ENCODE results near the gene CAB39. TPM values are rescaled to one million over a fixed set of nuclear protein-coding genes. Genes with fewer than 3 reads are reported as not detected.

Gene CAB39
- total RNA-seq, 1 donor from 2014 or later, result 68.6 TPM

DNA sequence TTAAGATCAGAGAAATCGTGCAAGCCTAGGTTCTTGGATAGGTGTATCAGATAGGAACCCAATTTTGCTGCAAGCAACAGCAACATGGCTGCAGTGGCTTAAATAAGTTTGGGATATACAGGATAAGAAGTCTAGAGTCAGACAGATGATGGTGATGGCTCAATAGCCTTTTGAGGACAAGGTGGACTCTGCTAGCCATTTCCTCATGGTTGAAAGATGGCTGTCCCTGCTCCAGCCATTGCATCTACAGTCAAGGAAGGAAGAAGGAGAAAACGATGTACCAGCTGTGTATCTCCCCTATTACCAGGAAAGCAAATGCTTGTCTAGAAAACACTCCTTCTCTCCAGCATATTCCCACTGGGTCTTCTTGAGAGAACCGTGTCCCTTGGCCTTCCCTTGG lies 30.1 kb upstream of the CAB39 start:
- POLR2A ChIA-PET, result no interaction called here
- no peaks in the 10 kb centered on the region for H3K4me1 Mint-ChIP-seq
- H3K4me3 Mint-ChIP-seq, result no peak overlapping the region
- CTCF ChIA-PET, result no interaction called here
- H3K9me3 Mint-ChIP-seq, result peaks cover 6% of the 10 kb centered on the region
- H3K27ac Mint-ChIP-seq, result no peak overlapping the region
- DNase-seq (no peak), ATAC-seq (ENCODE audit: low read depth) (no peak)
- intact Hi-C loops (cut with micrococcal nuclease), result no loop called here
- H3K27me3 Mint-ChIP-seq, result no peaks in the 10 kb centered on the region
- no peaks in the 10 kb centered on the region for H3K36me3 Mint-ChIP-seq (ENCODE audit: low read depth)
- TF ChIP-seq, protein P1, sequence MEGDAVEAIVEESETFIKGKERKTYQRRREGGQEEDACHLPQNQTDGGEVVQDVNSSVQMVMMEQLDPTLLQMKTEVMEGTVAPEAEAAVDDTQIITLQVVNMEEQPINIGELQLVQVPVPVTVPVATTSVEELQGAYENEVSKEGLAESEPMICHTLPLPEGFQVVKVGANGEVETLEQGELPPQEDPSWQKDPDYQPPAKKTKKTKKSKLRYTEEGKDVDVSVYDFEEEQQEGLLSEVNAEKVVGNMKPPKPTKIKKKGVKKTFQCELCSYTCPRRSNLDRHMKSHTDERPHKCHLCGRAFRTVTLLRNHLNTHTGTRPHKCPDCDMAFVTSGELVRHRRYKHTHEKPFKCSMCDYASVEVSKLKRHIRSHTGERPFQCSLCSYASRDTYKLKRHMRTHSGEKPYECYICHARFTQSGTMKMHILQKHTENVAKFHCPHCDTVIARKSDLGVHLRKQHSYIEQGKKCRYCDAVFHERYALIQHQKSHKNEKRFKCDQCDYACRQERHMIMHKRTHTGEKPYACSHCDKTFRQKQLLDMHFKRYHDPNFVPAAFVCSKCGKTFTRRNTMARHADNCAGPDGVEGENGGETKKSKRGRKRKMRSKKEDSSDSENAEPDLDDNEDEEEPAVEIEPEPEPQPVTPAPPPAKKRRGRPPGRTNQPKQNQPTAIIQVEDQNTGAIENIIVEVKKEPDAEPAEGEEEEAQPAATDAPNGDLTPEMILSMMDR (IDR thresholded peaks at IDR 0.05), result no peak

- Mint-ChIP-seq H3K4me3 (no peak overlapping the region), H3K27me3 (no peaks in the 10 kb centered on the region), H3K27ac (no peak overlapping the region), H3K4me1 (no peaks in the 10 kb centered on the region), H3K9me3 (peaks cover 3% of the 10 kb centered on the region), H3K36me3 (ENCODE audit: low read depth) (no peaks in the 10 kb centered on the region)
- TF ChIP-seq, protein P1 (IDR thresholded peaks at IDR 0.05), result no peak
- DNase-seq (no peak), ATAC-seq (ENCODE audit: low read depth) (no peak)
- CTCF ChIA-PET, result no interaction called here
- intact Hi-C loops (cut with micrococcal nuclease), result no loop called here
- POLR2A ChIA-PET, result interaction anchor here (1.1 kb wide), 1 partner anchor 16 kb away, joined by 3 read pairs; no protein-coding TSS in a partner anchor
Observed at GRCh38 chr2:230684270-230685168, 28.1 kb upstream of the CAB39 start.

GRCh38 chr2:230685178-230685577 lies 27.5 kb upstream of the CAB39 start:
- no peak for DNase-seq
- no peak for ATAC-seq (ENCODE audit: low read depth)
- H3K36me3 Mint-ChIP-seq (ENCODE audit: low read depth), result no peaks in the 10 kb centered on the region
- H3K27me3 Mint-ChIP-seq, result no peaks in the 10 kb centered on the region
- POLR2A ChIA-PET, result interaction anchor here (1.1 kb wide), 1 partner anchor 16 kb away, joined by 3 read pairs; no protein-coding TSS in a partner anchor
- CTCF ChIA-PET, result no interaction called here
- H3K27ac Mint-ChIP-seq, result no peak overlapping the region
- intact Hi-C loops (cut with micrococcal nuclease), result no loop called here
- peaks cover 3% of the 10 kb centered on the region for H3K9me3 Mint-ChIP-seq
- TF ChIP-seq, protein P1 (IDR thresholded peaks at IDR 0.05), result no peak
- H3K4me3 Mint-ChIP-seq, result no peak overlapping the region
- no peaks in the 10 kb centered on the region for H3K4me1 Mint-ChIP-seq

GRCh38 chr2:230687498-230687897 lies 25.1 kb upstream of the CAB39 start:
- H3K4me1 Mint-ChIP-seq, result no peaks in the 10 kb centered on the region
- intact Hi-C loops (cut with micrococcal nuclease), result no loop called here
- ChIA-PET POLR2A (no interaction called here), CTCF (no interaction called here)
- H3K36me3 Mint-ChIP-seq (ENCODE audit: low read depth), result no peaks in the 10 kb centered on the region
- peaks cover under 1% of the 10 kb centered on the region for H3K9me3 Mint-ChIP-seq
- H3K4me3 Mint-ChIP-seq, result no peak overlapping the region
- DNase-seq (no peak), ATAC-seq (ENCODE audit: low read depth) (no peak)
- no peak overlapping the region for H3K27ac Mint-ChIP-seq
- H3K27me3 Mint-ChIP-seq, result no peaks in the 10 kb centered on the region
- TF ChIP-seq, protein P1 (IDR thresholded peaks at IDR 0.05), result no peak

DNA sequence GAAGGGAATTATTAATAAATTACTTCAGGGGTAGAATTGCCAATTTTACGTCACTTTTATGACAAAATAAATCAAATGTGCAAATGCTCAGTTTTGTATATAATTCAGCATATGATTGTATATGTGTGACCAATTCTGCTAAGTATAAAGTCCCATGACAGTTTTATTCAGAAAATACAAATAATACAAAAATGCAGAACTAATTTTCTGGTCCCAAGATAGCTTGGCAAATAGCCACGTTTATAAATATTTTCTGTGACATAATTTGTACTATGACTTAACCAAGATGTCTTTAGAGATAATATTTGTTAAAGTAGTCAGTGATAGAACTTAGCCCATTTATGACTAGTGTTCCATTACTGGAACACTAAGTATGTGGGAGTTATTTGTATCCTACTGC lies 24.2 kb upstream of the CAB39 start:
- no peak overlapping the region for H3K27ac Mint-ChIP-seq
- TF ChIP-seq, protein P1 (IDR thresholded peaks at IDR 0.05), result no peak
- no peak overlapping the region for H3K4me3 Mint-ChIP-seq
- ChIA-PET POLR2A (no interaction called here), CTCF (no interaction called here)
- intact Hi-C loops (cut with micrococcal nuclease), result no loop called here
- H3K9me3 Mint-ChIP-seq, result no peaks in the 10 kb centered on the region
- DNase-seq (no peak), ATAC-seq (ENCODE audit: low read depth) (no peak)
- no peaks in the 10 kb centered on the region for H3K36me3 Mint-ChIP-seq (ENCODE audit: low read depth)
- H3K4me1 Mint-ChIP-seq, result no peaks in the 10 kb centered on the region
- no peaks in the 10 kb centered on the region for H3K27me3 Mint-ChIP-seq

Data from activated B cell treated with CpG ODN at 0.5 μM for 24 hours (primary cell).